Neutrophil (primary cell): ENCODE data around the gene CCDC192.

Experiments used
- H3K27ac ChIP-seq: fragments of 200-600 bp; sonication (generic); 2 replicates; pipeline ENCODE4 v1.5.1; 2016; ENCODE audit warnings: mild to moderate bottlenecking, moderate library complexity
- H3K27me3 ChIP-seq: fragments of 200-600 bp; sonication (generic); 2 replicates; pipeline ENCODE4 v1.6.0; 2016; ENCODE audit warnings: mild to moderate bottlenecking
- H3K36me3 ChIP-seq: fragments of 200-600 bp; sonication (generic); 2 replicates; pipeline ENCODE4 v1.5.1; 2017
- H3K4me1 ChIP-seq, 2 experiments: fragments of 200-600 bp in 1 of 2; sonication (generic) in 1 of 2; 1 replicate in 1 of 2; 2 replicates in 1 of 2; pipeline versions ENCODE4 v1.5.1 to v1.6.1; 2013 to 2016; ENCODE audit warnings: low read depth in 1 of 2, low read length in 1 of 2, mild to moderate bottlenecking in 1 of 2, moderate library complexity in 1 of 2; ENCODE audit not compliant: control insufficient read depth in 1 of 2, insufficient read depth in 1 of 2
- H3K4me3 ChIP-seq, 2 experiments: fragments of 200-600 bp in 1 of 2; sonication (generic) in 1 of 2; 1 replicate in 1 of 2; 2 replicates in 1 of 2; pipeline ENCODE4 v1.5.1; 2013 to 2016; ENCODE audit warnings: low read depth in 1 of 2, low read length in 1 of 2, mild to moderate bottlenecking in 1 of 2, moderate library complexity in 1 of 2
- H3K9me3 ChIP-seq: fragments of 200-600 bp; sonication (generic); 2 replicates; pipeline ENCODE4 v1.5.1; 2016
- TF ChIP-seq, protein P1 (sequence below): fragments of 200-600 bp; sonication (generic); IDR thresholded peaks from 2 replicates; pipeline ENCODE4 v1.5.1; 2016; ENCODE audit warnings: antibody characterized with exemption

The CCDC192 gene

DNA sequence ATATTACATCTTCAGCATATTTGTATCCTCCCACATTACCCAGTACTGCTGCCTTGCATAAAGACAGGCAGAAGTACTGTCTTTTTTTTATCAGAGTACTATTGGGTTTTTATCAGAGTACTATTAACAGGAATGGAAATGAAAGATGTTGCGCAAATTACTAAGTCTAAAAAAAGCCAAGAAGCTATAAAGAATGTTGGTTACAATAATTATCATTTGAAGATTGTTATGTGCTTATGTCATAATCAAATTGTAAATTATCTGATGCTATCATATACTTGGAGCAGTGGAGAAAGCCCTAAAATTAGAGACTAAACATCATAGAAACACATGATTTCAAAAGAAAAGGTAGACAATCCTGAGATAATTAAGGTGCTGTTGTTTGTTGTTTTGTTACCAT is 188.8 kb downstream of the CCDC192 start:
- H3K27ac ChIP-seq, result no peak overlapping the region
- TF ChIP-seq, protein P1, sequence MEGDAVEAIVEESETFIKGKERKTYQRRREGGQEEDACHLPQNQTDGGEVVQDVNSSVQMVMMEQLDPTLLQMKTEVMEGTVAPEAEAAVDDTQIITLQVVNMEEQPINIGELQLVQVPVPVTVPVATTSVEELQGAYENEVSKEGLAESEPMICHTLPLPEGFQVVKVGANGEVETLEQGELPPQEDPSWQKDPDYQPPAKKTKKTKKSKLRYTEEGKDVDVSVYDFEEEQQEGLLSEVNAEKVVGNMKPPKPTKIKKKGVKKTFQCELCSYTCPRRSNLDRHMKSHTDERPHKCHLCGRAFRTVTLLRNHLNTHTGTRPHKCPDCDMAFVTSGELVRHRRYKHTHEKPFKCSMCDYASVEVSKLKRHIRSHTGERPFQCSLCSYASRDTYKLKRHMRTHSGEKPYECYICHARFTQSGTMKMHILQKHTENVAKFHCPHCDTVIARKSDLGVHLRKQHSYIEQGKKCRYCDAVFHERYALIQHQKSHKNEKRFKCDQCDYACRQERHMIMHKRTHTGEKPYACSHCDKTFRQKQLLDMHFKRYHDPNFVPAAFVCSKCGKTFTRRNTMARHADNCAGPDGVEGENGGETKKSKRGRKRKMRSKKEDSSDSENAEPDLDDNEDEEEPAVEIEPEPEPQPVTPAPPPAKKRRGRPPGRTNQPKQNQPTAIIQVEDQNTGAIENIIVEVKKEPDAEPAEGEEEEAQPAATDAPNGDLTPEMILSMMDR, result no peak
- H3K27me3 ChIP-seq, result no peaks in the 10 kb centered on the region
- no peak overlapping the region for H3K4me3 ChIP-seq
- H3K9me3 ChIP-seq, result no peaks in the 10 kb centered on the region
- H3K36me3 ChIP-seq, result no peaks in the 10 kb centered on the region
- H3K4me1 ChIP-seq, result no peaks in the 10 kb centered on the region

DNA sequence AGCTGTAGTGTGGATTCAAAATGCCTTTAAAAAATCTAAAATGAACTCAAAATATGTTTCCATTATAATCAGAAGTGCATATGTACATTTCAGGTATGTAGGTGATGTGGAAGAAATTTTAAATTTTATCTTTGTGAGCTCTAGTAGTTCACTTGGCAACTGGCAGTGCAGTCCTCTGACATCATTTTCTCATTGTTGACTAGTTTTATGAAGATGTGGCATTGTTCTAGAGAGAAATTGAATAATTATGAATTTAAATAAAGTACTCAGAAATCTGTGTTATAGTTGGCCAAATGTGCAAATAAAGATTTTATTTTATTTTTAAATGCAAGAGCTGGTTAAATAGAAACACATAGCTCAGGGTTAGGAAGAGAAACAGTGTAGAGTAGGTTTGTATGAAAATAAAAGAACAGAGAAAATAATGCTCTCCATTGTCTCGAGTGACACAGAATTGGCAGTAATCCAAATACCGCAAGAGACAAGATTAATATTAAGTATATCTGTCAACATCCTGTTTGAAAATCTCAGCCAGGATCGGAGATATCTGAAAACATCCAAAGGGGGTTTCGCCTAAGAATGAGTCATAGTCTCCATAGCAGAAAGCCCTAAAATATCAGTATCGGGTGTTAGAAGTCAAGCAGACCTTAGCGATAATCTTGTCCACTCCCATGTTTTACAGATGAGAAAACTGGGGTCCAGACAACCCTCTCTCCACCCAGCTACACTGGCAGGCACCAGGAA is 189.4 kb downstream of the CCDC192 start:
- Histone ChIP-seq H3K4me1 (no peaks in the 10 kb centered on the region), H3K9me3 (no peaks in the 10 kb centered on the region), H3K4me3 (no peak overlapping the region), H3K27ac (no peak overlapping the region), H3K36me3 (no peaks in the 10 kb centered on the region), H3K27me3 (no peaks in the 10 kb centered on the region)
- TF ChIP-seq, protein P1, result no peak

DNA sequence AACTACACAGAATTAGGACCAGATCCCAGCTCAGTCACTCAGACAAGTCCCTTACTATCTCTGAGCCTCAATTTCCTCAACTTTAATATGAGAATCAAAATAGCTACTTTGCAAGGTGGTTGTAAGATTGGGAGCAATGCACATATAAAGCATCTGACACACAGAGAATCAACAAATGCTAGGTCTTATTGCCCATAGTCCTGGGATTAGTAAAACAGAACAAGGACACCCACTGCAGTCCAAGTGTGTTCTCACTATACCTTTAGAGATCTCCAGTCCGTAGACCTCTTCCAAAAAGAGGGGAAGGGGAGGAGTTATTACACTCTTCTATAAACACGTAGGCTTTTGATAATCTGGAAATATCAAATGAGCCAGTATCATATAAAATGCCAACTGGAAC is 190.0 kb downstream of the CCDC192 start:
- no peaks in the 10 kb centered on the region for H3K27me3 ChIP-seq
- TF ChIP-seq, protein P1, result no peak
- H3K4me1 ChIP-seq, result no peaks in the 10 kb centered on the region
- H3K27ac ChIP-seq, result no peak overlapping the region
- H3K4me3 ChIP-seq, result no peak overlapping the region
- H3K36me3 ChIP-seq, result no peaks in the 10 kb centered on the region
- H3K9me3 ChIP-seq, result no peaks in the 10 kb centered on the region

DNA sequence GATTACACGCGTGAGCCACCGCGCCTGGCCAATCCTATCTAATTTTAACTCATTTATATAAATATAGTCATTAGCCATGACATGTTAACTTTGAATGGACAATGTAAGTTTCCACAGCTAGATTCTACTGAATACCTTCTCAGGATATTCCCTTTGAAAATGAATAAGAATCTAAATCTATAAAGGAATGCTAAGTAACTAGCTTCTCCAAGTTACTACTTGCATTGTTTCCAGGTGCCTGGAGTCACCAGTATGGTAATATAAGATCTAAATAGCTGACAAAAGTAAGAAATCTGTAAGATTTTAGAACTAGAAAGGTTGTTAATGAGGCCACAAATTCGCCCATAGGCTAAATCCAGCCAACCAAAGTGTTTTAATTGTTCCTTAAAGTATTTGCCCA is 191.3 kb downstream of the CCDC192 start:
- H3K36me3 ChIP-seq, result no peaks in the 10 kb centered on the region
- H3K4me1 ChIP-seq, result no peaks in the 10 kb centered on the region
- no peaks in the 10 kb centered on the region for H3K27me3 ChIP-seq
- no peak overlapping the region for H3K4me3 ChIP-seq
- no peak overlapping the region for H3K27ac ChIP-seq
- TF ChIP-seq, protein P1, result no peak
- H3K9me3 ChIP-seq, result no peaks in the 10 kb centered on the region

DNA sequence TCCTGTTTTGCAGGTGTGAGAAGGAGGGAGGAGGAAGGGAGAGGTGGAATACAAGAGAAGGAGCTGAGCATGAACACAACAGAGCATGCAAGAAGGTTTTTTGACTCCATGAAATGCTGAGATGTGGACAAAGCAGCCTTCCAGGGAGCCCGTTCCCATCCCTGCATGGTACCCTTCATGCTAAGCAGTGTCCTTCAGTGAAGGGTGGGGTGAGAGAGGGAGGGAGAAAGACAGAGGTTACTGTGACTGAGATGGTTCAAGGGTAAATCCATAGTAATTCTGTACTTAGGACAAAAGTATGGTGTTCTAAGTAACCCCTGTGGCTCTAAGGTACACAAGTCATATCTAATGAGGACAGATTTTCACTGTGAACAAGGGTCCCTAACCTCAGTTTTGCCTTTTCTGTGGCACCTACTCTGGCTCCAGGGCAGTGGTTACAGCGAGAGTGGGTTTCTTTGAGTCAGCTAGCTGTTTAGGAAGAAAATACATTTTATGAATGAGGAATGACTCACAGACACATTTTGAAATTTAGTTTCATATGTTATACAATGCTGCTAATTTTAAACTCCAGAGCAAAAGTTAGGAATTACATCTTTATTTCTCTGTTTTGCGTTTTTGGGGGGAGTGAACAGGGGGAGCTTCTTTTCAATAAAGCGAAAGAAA is 195.5 kb downstream of the CCDC192 start:
- TF ChIP-seq, protein P1, result no peak
- no peak overlapping the region for H3K27ac ChIP-seq

More for the DNA sequence above, 195.5 kb downstream of the CCDC192 start:
- Histone ChIP-seq H3K4me1 (no peaks in the 10 kb centered on the region), H3K27me3 (no peaks in the 10 kb centered on the region), H3K4me3 (no peak overlapping the region), H3K9me3 (no peaks in the 10 kb centered on the region), H3K36me3 (no peaks in the 10 kb centered on the region)
